GM20431 (cell line): ENCODE results near the gene EPHB2.

Source experiments
- in situ Hi-C: fragments of 300-500 bp; cut with MseI, MboI; formaldehyde crosslinking; loops from one replicate; pipeline ENCODE4 v1.15.0; 2020; ENCODE audit warnings: low sequenced_read_pairs; ENCODE audit not compliant: unreplicated experiment

The EPHB2 gene

DNA sequence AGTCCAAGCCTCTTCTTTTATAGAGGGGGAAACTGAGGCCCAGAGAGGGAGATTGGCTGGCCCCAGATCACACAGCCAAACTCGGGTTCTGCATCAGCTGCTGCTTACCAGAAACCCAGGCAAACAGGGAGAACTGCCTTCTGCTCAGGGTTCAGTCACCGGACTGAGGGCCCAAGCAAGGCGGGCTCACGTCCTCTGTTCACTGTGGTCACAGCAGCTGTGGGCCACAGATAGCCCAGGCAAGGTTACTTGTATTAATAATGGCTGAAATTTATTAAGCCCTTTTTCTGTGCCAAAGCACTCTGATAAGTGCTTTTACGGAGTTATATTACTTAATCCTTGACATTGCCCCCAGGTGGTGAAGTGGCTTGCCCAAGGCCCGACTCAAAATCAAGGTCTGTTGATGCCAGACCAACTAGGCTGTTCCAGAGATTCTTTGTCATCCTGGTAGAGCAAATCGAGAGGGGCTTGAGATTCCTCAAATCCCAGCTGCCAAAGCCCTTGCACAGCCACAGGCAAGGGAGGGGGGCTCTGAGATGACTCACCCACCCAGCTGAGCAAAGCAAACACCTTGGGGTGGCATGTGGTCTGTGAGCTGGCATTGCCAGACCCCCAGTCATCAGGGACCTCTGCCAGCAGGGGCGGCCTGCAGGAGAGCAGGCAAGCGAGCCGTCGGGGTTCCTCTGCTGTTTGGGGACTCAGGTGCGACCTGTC, 36.5 kb downstream of the EPHB2 start:
- in situ Hi-C loops: no loop called here

DNA sequence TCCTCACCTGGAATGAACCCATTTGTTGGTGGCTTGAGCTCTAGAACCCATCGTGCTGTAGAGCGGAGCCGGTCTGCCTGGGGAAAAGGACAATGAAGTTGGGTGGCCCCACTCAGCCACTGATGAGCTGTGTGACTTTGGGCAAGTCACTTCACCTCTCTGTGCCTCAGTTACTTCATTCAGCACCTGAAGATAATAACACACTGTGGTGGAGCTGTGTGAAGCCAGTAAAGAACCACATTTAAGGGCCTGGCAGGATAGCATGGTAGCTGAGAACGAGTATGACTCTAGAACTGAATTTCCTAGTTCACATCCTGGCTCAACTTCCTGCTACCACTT, 37.1 kb downstream of the EPHB2 start:
- in situ Hi-C loops: no loop called here

DNA sequence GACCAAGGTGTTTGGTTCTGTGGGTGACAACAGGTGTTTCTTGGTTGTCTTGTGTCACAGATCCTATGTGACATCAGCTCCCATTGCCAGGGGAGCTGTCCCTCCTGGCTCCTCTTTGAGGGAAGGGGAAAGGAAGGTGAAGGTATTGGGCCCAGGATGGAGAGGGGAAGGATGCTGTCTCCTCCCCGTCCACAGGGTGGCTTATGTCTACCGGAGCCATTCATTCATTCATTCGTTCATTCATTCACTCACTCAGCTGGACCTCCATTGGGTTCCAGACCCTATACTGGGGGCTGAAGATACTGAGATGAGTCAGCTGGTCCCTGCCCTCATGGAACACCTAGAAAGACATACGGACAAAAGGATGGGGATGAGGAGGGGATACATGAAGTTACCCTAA, 38.9 kb downstream of the EPHB2 start:
- in situ Hi-C loops: no loop called here

DNA sequence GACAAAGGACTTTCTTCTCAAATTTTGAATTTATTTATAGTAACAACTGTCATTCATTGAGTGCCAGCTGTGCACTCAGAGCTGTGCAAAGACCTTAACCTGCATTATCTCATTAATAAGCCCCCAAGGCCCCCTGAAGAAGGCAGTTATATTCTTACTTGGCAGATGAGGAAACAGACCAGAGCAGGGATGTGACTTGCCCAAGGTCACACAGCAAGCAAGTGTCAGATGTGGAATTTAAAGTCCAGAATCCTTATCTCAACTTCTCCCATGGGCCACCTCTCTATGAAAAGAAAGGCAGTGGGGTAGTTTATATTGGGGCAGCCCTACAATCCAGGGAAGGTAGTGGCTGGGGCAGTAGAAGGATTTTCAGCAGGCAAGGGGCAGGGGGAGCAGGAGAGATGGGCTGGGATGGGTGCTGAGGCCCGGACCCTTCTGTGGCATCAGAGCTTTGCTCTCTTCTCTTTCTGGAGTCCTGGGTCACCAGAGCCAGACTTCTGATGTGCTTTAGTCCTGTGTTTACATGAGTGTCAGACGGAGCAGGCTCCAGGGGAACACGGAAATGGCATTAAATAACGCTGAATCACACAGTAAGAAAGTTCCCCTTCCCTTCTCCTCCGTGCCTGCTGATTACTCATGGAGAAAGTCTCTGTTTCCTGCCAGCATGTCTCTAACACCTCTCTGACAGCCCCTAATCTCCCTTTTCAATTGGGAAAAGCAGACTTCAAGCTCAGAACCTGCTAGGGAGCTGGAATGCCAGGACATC, 39.5 kb downstream of the EPHB2 start:
- in situ Hi-C loops: no loop called here

DNA sequence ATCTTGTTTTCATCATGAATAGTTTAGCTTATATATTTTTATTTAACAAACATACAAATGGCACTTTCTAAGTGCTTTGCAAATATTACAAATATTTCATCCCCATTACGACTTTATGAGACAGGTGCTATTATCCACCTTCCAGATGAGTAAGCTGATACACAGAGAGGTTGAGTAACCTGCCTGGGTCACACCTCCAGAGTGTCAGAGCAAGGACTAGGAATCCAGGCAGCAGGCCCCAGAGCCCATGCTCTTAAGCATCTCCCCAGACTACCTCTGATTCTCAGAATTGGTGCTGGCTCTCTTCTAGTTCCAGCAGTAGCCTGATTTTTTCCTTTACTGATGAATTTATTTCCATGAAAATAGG, 40.0 kb downstream of the EPHB2 start:
- in situ Hi-C loops: no loop called here

DNA sequence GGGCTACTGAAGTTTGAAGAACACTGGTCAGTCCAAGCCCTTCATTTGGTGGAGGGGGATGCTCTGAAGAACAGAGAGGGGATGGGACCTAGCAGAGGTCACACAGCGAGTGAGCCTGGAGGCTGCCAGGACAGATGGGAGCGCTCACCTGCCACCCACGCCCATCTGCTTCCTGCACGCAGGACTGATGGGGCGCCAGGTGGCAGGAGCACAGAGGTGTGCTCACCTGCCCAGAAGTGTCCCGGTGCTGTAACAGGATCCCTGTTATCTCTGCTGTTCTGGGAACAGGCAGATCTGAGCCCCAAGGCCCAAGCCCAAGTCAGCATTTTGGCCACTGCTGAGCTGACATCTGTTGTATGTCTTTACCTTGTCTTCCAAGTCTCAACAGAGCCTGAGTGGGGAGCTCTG, 40.5 kb downstream of the EPHB2 start:
- in situ Hi-C loops: no loop called here

DNA sequence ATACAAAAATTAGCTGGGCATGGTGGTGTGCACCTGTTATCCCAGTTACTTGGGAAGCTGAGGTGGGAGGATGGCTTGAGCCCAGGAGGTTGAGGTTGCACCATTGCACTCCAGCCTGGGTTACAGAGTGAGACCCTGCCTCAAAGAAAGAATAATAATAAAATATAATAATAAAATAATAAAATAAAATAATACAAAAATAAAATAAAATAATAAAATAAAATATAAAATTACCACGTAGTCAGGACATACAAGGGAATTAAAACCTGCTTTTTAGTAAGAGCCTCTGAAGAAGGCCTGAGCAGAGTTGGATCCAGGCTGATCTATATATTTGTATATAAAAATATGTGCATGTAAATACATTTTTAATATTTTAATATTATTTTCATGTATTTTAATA, 41.7 kb downstream of the EPHB2 start:
- in situ Hi-C loops: no loop called here

DNA sequence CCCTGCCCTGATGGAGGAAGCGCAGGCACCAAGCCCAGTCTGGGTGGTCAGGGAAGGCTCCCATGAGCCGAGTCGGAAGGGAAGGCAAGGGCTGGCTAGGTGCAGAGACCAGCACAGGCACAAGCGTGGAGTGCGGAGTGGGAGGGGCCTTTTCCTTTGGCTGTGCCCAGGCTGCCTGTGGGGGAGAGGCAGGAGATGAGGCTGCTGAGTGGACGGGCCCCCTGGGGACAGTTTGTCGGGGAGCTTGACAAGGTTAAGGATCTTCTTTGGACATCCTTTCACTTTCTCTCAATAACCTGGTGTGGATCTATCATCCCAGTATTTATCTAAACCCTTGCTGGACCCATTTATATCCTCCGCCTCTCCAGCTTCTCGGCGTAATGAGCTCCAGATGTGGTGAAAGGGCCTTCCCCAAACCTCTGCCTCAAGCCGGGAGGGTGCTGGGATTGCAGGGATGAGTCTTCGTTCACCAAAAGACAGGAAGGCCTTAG, 42.9 kb downstream of the EPHB2 start:
- in situ Hi-C loops: no loop called here

DNA sequence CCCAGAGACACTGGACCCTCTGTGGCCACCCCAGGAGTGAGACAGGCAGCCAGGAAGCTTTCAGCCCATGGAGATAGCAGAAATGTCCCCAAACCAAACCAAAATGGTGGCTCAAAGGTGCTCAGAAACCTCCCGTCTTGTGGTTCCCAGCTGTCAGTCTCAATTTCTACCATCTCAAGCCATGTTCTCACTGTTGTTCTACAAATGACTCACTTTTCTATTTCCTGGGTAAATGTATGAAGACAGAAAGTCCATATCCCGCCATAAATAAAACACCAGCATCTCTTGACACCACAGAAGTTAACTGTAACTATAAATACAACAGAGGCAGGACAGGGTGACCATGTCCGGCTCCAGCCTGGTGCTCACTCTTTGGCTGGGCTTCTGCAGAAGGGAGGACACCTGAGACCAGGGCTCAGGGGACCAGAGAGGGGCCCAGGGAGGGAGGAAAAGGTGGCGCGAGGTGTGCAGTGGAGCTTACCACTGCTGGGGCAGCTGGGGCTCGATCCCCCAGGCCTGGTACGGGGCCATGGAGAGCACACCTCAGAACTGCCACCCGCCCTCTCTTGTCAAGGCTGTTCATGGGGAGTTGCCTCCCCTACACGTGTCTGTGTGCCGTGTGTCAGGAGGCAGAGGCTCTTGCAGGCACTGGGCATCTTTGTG, 43.6 kb downstream of the EPHB2 start:
- in situ Hi-C loops: no loop called here

DNA sequence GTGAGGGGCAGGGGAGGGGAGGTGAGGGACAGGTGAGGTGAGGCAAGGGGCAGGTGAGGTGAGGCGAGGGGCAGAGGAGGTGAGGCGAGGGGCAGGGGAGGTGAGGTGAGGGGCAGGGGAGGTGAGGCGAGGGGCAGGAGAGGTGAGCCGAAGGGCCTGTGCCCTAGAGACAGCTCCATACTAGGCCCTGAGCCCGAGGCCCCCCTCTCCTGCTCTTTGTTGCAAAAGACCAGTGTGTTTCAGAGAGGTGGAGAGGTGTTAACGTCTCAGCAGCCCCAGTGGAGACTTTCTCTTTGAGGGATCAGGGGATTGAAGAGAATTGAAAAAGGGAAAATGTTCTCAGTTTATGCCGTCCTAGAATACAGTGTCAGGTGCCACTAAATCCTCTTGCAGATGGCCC, 44.2 kb downstream of the EPHB2 start:
- in situ Hi-C loops: no loop called here

DNA sequence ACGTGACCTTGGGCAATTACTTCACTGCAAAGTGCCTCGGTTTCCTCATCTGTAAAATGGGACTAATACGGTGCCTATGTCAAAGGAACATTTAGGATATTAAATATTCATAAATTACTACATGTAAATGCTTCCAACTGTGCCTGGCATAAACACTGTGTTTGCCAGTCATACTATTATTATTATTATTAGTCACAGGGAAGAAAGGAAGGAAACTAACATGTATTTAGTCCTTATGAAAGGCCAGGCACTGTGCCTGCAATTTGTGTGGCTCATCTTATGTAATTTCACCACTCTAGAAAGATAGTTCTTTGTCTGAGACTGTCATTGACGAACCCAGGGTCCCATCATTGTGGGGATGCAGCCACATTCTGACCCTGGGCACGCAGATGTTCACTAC, 45.0 kb downstream of the EPHB2 start:
- in situ Hi-C loops: no loop called here

DNA sequence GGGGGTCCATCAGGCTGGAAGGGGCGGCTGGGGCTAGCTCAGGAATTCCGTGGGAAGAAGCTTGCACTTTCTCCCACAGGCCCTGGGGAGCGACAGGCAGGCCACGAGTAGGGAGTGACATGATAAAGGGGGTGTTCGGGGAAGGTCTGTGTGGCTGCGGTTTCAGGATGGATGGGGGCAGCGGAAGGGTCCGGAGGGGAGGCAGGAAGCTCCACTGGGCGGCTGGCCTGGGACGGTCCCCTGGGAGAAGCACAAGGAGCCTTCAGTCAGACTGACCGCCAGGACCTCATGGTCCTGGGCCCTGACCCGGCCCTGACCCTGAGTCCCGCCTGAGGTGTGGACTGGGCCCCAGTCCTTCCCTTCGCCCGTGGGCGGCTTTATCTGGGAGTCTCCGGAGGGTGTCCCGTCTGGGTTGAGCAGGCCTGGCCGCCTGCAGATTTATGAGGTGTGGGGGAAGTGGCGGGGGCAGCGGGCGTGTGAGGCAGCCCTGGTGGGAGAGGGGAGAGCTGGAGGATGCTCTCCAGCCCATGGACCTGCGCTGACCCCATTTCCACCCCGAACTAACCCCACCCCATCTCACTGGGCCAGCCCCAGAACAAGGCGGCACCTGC, 45.6 kb downstream of the EPHB2 start:
- in situ Hi-C loops: no loop called here

DNA sequence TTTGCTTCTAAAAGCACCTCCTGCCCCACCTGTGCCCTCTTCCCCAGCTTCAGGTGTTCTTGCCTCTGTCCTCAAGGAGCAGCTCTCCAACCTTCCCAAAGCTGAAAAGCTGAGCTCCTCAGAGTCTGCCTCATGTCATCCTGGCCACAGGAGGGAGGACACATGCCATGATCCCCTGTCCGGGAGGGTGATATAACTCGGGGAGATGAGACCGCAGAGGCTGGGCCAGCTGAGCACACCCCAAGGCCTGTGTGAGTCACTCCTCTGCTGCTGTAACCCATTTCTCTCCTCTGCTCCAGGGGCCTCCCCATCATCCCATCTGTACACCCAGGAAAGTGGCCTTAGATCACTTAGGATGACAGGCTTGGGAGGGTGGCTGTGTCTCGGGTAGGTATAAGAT, 49.8 kb downstream of the EPHB2 start:
- in situ Hi-C loops: no loop called here

DNA sequence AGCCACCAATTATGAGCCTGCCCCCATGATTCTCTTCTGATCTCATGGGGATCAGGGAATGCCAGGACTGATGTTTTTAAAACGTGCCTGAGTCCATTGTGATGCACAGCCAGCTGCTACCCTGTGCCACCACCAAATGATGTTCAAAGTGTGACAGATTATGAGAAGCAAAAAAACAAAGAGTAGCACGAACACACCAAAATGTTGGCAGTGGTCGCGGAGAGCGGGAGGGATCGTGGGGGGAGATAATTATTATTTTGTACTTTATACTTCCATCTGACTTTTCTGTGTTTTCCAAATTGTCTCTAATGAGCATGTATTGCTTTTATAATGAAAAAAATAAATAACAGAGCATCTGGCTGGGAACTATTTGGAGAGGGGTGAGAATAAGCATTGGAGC, 50.5 kb downstream of the EPHB2 start:
- in situ Hi-C loops: no loop called here

DNA sequence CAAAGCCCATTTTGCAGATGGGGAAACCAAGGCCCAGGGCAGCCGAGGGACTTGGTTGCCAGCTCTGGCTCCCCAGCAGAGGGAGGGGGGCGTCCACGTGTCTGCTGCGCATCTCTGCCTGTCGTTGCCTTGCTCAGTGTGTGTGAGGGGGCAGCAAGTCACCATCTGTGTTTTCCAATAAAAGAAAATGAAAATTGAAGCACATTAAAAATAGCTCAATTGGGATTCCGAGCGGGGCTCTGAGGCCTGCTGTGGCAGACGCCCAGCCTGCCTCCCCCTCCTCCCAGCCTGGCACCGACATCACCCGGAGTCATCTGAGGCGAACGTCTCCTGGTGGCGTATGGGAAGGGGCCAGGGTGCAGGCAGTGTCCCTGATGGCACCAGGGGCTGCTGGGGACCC, 51.2 kb downstream of the EPHB2 start:
- in situ Hi-C loops: no loop called here

DNA sequence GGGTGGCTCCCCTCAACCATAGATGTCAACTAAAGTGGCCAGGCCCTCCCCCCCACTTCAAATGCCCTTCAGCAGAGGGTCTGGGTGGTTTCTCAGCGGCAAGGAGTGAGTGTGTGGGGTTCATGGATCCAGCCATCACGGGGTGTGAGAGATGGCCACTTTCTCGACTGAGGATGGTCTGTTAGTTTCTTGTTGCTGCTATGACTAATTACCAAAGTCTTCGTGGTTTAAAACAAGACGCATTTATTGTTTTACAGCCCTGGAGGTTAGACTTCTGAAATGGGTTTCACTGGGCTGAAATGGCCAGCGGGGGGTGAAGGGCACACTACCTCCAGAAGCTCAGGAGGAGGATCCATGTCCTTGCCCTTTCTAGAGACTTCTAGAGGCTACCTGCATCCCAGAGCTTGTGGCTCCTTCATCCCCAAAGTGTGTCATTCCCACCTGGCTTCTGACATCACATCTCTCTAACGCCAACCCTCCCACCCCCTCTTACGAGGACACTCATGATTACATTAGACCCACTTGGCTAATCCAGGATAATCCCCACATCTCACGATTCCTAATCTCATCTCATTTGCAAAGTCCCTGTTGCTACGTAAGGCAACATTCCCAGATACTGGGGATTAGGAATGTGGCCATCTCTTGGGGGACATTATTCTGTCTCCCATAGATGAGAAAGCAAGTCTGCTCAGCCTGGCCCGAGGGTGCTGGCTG, 53.0 kb downstream of the EPHB2 start:
- in situ Hi-C loops: no loop called here

DNA sequence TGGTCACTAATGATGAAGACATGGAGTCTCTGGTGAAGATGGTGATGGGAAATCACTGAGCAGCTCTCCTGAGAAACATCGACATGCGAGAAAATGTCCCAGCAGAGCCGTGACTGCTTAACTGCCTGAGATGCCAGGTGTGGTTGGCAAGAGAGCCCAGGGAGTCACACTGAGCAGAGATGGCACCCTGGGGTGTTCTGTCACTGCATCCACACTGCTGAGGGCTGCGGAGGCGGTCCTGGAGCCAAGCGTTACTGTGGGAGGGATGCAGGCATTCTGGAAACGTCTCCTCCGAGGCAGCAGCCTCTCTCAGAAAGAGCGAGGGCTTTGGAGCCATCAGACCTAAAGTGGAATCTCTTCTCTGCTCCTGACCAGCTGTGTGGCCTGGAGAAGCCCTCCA, 57.2 kb downstream of the EPHB2 start:
- in situ Hi-C loops: no loop called here

DNA sequence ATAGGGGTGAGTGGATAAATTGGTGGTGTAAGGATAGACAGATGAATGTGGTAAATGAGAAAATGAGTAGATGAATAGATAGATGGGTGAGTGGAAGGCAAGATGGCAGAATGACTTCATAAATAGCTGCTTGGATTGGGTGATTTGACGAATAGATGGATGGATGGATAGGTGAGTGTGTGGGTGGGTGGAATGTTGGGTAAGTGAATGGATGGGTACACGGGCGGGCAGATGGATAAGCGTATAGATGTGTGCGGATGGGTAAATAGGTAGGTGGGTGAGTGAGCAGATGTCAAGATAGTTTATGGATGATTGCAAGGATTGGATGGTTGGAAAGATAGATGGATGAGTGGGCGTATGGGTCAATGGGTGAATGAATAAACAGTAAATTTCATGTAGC, 59.3 kb downstream of the EPHB2 start:
- in situ Hi-C loops: no loop called here

DNA sequence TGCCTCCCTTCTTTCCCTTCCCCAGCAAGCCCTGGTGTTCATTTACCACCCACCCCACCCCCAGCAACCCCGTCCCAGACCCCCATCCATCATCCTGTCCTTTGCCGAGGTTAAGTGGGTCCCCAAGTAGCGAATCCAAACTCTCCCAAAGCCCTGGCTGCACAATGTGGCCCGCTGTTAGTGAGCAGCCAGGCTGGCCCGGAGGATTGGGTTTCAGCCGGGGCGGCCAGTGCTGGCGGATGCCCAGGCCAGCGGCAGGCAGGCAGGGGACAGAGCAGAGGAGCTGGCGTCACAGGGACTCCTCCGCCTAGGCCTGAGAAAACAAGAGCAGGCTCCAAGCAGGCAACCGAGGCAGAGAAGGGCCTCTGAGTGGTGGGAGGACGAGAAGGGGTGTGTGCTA, 61.4 kb downstream of the EPHB2 start:
- in situ Hi-C loops: no loop called here
